Measurements from ENCODE around the gene CUL4A.

The CUL4A gene

DNA sequence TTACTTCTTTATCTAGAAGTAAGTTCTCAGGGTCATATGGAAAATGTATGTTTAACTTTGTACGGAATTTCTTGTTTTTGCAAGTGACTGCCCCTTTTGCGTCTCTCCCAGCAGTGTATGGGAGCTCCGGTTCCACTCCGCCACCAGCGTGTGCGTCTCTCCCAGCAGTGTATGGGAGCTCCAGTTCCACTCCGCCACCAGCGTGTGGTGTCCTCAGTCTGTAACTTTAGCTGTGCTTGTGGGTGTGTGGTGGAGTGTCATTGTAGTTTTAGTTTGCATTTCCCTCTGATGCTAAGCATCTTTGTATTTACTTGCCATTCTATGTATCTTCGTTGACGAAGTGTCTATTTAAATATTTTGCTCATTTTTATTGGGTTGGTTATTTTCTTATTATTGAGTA is 2.4 kb downstream of the CUL4A start:
- H3K27ac ChIP-seq, result no peak overlapping the region; the same call in 1 of the 2 replicates
- TF ChIP-seq CTCF (conservative IDR thresholded peaks at IDR 0.05) (no peak; the same call in 1 of the 2 replicates), ZFX (IDR thresholded peaks at IDR 0.05) (no peak)

- peak overlapping the region; percentile 78 for H3K27ac ChIP-seq
- no peak for TF ChIP-seq CTCF (conservative IDR thresholded peaks at IDR 0.05)
- TF ChIP-seq ZFX (IDR thresholded peaks at IDR 0.05), result no peak
These were observed 7.0 kb downstream of the CUL4A start for GRCh38 chr13:113216254-113217048.

- TF ChIP-seq CTCF (conservative IDR thresholded peaks at IDR 0.05) (no peak), ZFX (IDR thresholded peaks at IDR 0.05) (no peak)
- peak overlapping the region; percentile 46; the same call in 1 of the 2 replicates for H3K27ac ChIP-seq
These were observed 9.2 kb downstream of the CUL4A start for GRCh38 chr13:113218586-113218985.

DNA sequence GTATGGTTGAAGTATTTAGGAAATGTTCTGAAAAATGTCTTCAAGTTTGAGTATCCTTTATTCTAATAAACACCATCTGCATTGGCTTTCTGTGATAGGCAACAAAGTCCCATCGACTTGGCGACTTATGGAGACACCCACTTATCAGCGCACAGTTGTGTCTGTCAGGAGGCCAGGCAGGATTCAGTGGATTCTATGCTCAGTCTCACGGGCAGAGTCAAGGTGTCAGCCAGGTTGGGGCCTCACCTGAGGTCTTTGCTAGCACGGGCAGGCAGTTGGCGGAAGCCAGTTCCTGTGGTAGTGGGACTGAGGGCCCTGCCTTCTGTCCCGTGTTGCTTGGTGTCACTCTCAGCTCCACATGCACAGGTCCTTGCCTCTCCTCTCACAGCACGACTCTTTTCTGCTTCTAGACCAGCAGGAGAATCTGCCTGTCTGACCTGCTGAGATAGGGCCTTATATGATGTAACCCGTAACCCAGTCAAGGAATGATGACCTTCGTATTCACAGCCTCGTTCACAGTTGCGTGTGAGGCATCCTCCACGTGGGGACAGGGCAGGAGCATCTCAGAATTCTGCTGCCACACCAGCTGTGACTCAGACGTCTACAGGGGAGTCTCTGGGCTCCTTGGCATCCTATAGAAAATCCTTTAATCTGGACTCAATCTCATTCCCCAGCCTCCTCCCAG is 10.0 kb downstream of the CUL4A start:
- no peak overlapping the region for H3K27ac ChIP-seq
- TF ChIP-seq CTCF (conservative IDR thresholded peaks at IDR 0.05), result no peak
- no peak for TF ChIP-seq ZFX (IDR thresholded peaks at IDR 0.05)

- TF ChIP-seq CTCF (conservative IDR thresholded peaks at IDR 0.05) (no peak), ZFX (IDR thresholded peaks at IDR 0.05) (no peak)
- H3K27ac ChIP-seq, result no peak overlapping the region
These were observed 10.8 kb downstream of the CUL4A start for GRCh38 chr13:113220141-113220598.

- TF ChIP-seq ZFX (IDR thresholded peaks at IDR 0.05) (no peak), CTCF (conservative IDR thresholded peaks at IDR 0.05) (no peak)
- H3K27ac ChIP-seq, result no peak overlapping the region
These were observed 11.5 kb downstream of the CUL4A start for GRCh38 chr13:113220877-113221276.

DNA sequence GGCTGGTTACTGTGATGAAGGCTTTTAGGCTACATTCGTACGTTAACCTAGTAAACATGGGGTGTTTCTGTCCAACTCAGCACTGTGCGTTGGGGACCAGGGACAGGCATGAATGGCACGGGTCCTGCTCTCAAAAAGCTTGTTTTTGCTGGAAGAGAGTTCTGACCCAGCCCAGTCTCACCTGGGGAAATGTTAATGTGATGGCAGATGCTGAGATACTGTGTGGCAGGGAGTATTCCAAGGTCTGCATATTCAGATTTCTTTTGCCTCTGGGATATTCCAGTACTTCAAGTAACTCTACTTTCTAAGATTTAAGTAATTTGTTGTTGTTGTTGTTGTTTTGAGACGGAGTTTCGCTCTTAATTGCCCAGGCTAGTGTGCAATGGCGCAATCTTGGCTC is 13.7 kb downstream of the CUL4A start:
- TF ChIP-seq CTCF (conservative IDR thresholded peaks at IDR 0.05) (no peak), ZFX (IDR thresholded peaks at IDR 0.05) (no peak)

More for the DNA sequence above, 13.7 kb downstream of the CUL4A start:
- no peak overlapping the region for H3K27ac ChIP-seq
